CD4-positive, alpha-beta T cell treated with Interleukin-17A for 1 hour (primary cell): ENCODE results near the gene FAM83E.
"Not testable (repeated sequence)": the region's sequence is repeated elsewhere in the genome, so short reads cannot be mapped to it uniquely, and the experiment has no call there.

Experiments
- DNase-seq: peaks from one replicate; pipeline ENCODE4 v3.0.0-alpha.2; 2020

Gene FAM83E

GRCh38 chr19:48639483-48640375 is 24.9 kb upstream of the FAM83E start:
- DNase-seq = peak; percentile 54

- DNase-seq = no peak
These were observed 24.0 kb upstream of the FAM83E start for GRCh38 chr19:48638831-48639381.

GRCh38 chr19:48637948-48638830 is 23.3 kb upstream of the FAM83E start:
- peak; percentile 95 for DNase-seq

- peak; percentile 100 for DNase-seq
These were observed 22.6 kb upstream of the FAM83E start for GRCh38 chr19:48637449-48637947.

- DNase-seq = peak; percentile 36
These were observed 22.1 kb upstream of the FAM83E start, which contains the start of gene DBP for GRCh38 chr19:48636859-48637448. Gene DBP, minus strand, starts transcription at chr19:48637379. Its CDS starts 385 bp downstream, at chr19:48636994.

GRCh38 chr19:48635966-48636858 is 21.3 kb upstream of the FAM83E start:
- DNase-seq = peak; percentile 43

- DNase-seq = peak; percentile 72
These were observed 20.5 kb upstream of the FAM83E start for GRCh38 chr19:48635263-48635965.

GRCh38 chr19:48634424-48635262 is 19.8 kb upstream of the FAM83E start:
- peak; percentile 93 for DNase-seq

GRCh38 chr19:48634036-48634342 is 19.1 kb upstream of the FAM83E start:
- DNase-seq = no peak

- no peak for DNase-seq
These were observed 18.5 kb upstream of the FAM83E start for GRCh38 chr19:48633148-48634035.

GRCh38 chr19:48632692-48633147 is 17.8 kb upstream of the FAM83E start:
- DNase-seq = no peak

GRCh38 chr19:48632286-48632685 is 17.4 kb upstream of the FAM83E start:
- not testable (repeated sequence) for DNase-seq

GRCh38 chr19:48631225-48631624 is 16.3 kb upstream of the FAM83E start:
- DNase-seq = no peak

GRCh38 chr19:48630296-48631063 is 15.6 kb upstream of the FAM83E start:
- DNase-seq = no peak

GRCh38 chr19:48629599-48630295 is 14.9 kb upstream of the FAM83E start:
- DNase-seq = no peak

- DNase-seq = no peak
These were observed 14.4 kb upstream of the FAM83E start for GRCh38 chr19:48629297-48629598.

GRCh38 chr19:48628486-48629296 is 13.8 kb upstream of the FAM83E start:
- no peak for DNase-seq
